ENCODE data around the gene TSPAN10.

TSPAN10 gene

GRCh38 chr17:81652906-81653771 is 16.1 kb downstream of the TSPAN10 start:
- DNase-seq (ENCODE audit: low read depth, low spot score): no peak
- Histone ChIP-seq H3K36me3 (ENCODE audit: insufficient read depth, low read length) (no peaks in the 10 kb centered on the region), H3K27ac (peak overlapping the region; percentile 67), H3K4me3 (no peak overlapping the region; the same call in 1 of the 2 replicates), H3K9me3 (ENCODE audit: low read depth, low read length) (no peaks in the 10 kb centered on the region), H3K9ac (ENCODE audit: insufficient read length) (no peak overlapping the region)
- TF ChIP-seq POLR2AphosphoS5 (IDR thresholded peaks at IDR 0.05; ENCODE audit: borderline replicate concordance, low read depth, low read length): no peak
- TF ChIP-seq EZH2 (IDR thresholded peaks at IDR 0.05): no peak
- no peak for TF ChIP-seq FOXP2 (optimal IDR thresholded peaks at IDR 0.05; ENCODE audit: control extremely low read depth, extremely low read length, insufficient read depth)

- no peak overlapping the region for H3K9ac ChIP-seq (ENCODE audit: insufficient read length)
- H3K27ac ChIP-seq: no peak overlapping the region
- no peak for TF ChIP-seq EZH2 (IDR thresholded peaks at IDR 0.05)
- no peak for TF ChIP-seq FOXP2 (optimal IDR thresholded peaks at IDR 0.05; ENCODE audit: control extremely low read depth, extremely low read length, insufficient read depth)
- TF ChIP-seq POLR2AphosphoS5 (IDR thresholded peaks at IDR 0.05; ENCODE audit: borderline replicate concordance, low read depth, low read length): no peak
- no peak overlapping the region for H3K4me3 ChIP-seq
- H3K36me3 ChIP-seq (ENCODE audit: insufficient read depth, low read length): no peaks in the 10 kb centered on the region
- no peak for DNase-seq (ENCODE audit: low read depth, low spot score)
- no peaks in the 10 kb centered on the region for H3K9me3 ChIP-seq (ENCODE audit: low read depth, low read length)
Observed at GRCh38 chr17:81655378-81656117, 18.6 kb downstream of the TSPAN10 start.

- TF ChIP-seq POLR2AphosphoS5 (IDR thresholded peaks at IDR 0.05; ENCODE audit: borderline replicate concordance, low read depth, low read length) (no peak), EZH2 (IDR thresholded peaks at IDR 0.05) (no peak), FOXP2 (optimal IDR thresholded peaks at IDR 0.05; ENCODE audit: control extremely low read depth, extremely low read length, insufficient read depth) (no peak)
- H3K4me3 ChIP-seq: no peak within 1 kb of the TSS
- no peak within 1 kb of the TSS for H3K27ac ChIP-seq
- no peaks in the 10 kb centered on the region for H3K9me3 ChIP-seq (ENCODE audit: low read depth, low read length)
- no peak for DNase-seq (ENCODE audit: low read depth, low spot score)
- H3K36me3 ChIP-seq (ENCODE audit: insufficient read depth, low read length): no peaks in the 10 kb centered on the region
- H3K9ac ChIP-seq (ENCODE audit: insufficient read length): no peak within 1 kb of the TSS
Observed at GRCh38 chr17:81656118-81656743, 19.2 kb downstream of the TSPAN10 start, which contains the start of gene PDE6G. Gene PDE6G, minus strand, starts transcription at chr17:81656542. Its CDS starts 3,237 bp downstream, at chr17:81653305.

GRCh38 chr17:81656835-81657234 is 19.8 kb downstream of the TSPAN10 start:
- Histone ChIP-seq H3K36me3 (ENCODE audit: insufficient read depth, low read length) (no peaks in the 10 kb centered on the region), H3K4me3 (no peak overlapping the region), H3K27ac (no peak overlapping the region), H3K9ac (ENCODE audit: insufficient read length) (no peak overlapping the region), H3K9me3 (ENCODE audit: low read depth, low read length) (no peaks in the 10 kb centered on the region)
- DNase-seq (ENCODE audit: low read depth, low spot score): no peak
- no peak for TF ChIP-seq FOXP2 (optimal IDR thresholded peaks at IDR 0.05; ENCODE audit: control extremely low read depth, extremely low read length, insufficient read depth)
- no peak for TF ChIP-seq POLR2AphosphoS5 (IDR thresholded peaks at IDR 0.05; ENCODE audit: borderline replicate concordance, low read depth, low read length)
- no peak for TF ChIP-seq EZH2 (IDR thresholded peaks at IDR 0.05)

- no peaks in the 10 kb centered on the region for H3K36me3 ChIP-seq (ENCODE audit: insufficient read depth, low read length)
- TF ChIP-seq FOXP2 (optimal IDR thresholded peaks at IDR 0.05; ENCODE audit: control extremely low read depth, extremely low read length, insufficient read depth): no peak
- TF ChIP-seq POLR2AphosphoS5 (IDR thresholded peaks at IDR 0.05; ENCODE audit: borderline replicate concordance, low read depth, low read length): no peak
- TF ChIP-seq EZH2 (IDR thresholded peaks at IDR 0.05): no peak
- no peak overlapping the region for H3K27ac ChIP-seq
- H3K4me3 ChIP-seq: no peak overlapping the region
- DNase-seq (ENCODE audit: low read depth, low spot score): no peak
- no peaks in the 10 kb centered on the region for H3K9me3 ChIP-seq (ENCODE audit: low read depth, low read length)
- no peak overlapping the region for H3K9ac ChIP-seq (ENCODE audit: insufficient read length)
Observed at GRCh38 chr17:81659038-81659437, 22.0 kb downstream of the TSPAN10 start.

- TF ChIP-seq EZH2 (IDR thresholded peaks at IDR 0.05) (no peak), POLR2AphosphoS5 (IDR thresholded peaks at IDR 0.05; ENCODE audit: borderline replicate concordance, low read depth, low read length) (no peak), FOXP2 (optimal IDR thresholded peaks at IDR 0.05; ENCODE audit: control extremely low read depth, extremely low read length, insufficient read depth) (no peak)
- no peak overlapping the region for H3K9ac ChIP-seq (ENCODE audit: insufficient read length)
- H3K4me3 ChIP-seq: no peak overlapping the region
- H3K27ac ChIP-seq: no peak overlapping the region
- H3K36me3 ChIP-seq (ENCODE audit: insufficient read depth, low read length): peaks cover 8% of the 10 kb centered on the region; the same call in 1 of the 2 replicates
- DNase-seq (ENCODE audit: low read depth, low spot score): no peak
- no peaks in the 10 kb centered on the region for H3K9me3 ChIP-seq (ENCODE audit: low read depth, low read length)
Observed at GRCh38 chr17:81660441-81660840, 23.4 kb downstream of the TSPAN10 start.

- no peak overlapping the region for H3K9ac ChIP-seq (ENCODE audit: insufficient read length)
- peaks cover 8% of the 10 kb centered on the region; the same call in 1 of the 2 replicates for H3K36me3 ChIP-seq (ENCODE audit: insufficient read depth, low read length)
- TF ChIP-seq EZH2 (IDR thresholded peaks at IDR 0.05): no peak
- H3K27ac ChIP-seq: no peak overlapping the region
- no peaks in the 10 kb centered on the region for H3K9me3 ChIP-seq (ENCODE audit: low read depth, low read length)
- no peak for DNase-seq (ENCODE audit: low read depth, low spot score)
- no peak overlapping the region for H3K4me3 ChIP-seq
Observed at GRCh38 chr17:81662002-81662401, 25.0 kb downstream of the TSPAN10 start.

- Histone ChIP-seq H3K9me3 (ENCODE audit: low read depth, low read length) (no peaks in the 10 kb centered on the region), H3K9ac (ENCODE audit: insufficient read length) (no peak overlapping the region)
- TF ChIP-seq FOXP2 (optimal IDR thresholded peaks at IDR 0.05; ENCODE audit: control extremely low read depth, extremely low read length, insufficient read depth) (no peak), POLR2AphosphoS5 (IDR thresholded peaks at IDR 0.05; ENCODE audit: borderline replicate concordance, low read depth, low read length) (peak; percentile 10; the same call in 1 of the 2 replicates)
Observed at GRCh38 chr17:81664051-81664470, 27.1 kb downstream of the TSPAN10 start.

More at GRCh38 chr17:81664051-81664470, 27.1 kb downstream of the TSPAN10 start:
- Histone ChIP-seq H3K4me3 (no peak overlapping the region), H3K36me3 (ENCODE audit: insufficient read depth, low read length) (peaks cover 21% of the 10 kb centered on the region), H3K27ac (no peak overlapping the region)
- no peak for DNase-seq (ENCODE audit: low read depth, low spot score)

Data from SK-N-MC (cell line).